Kidney capillary endothelial cell (primary cell): Measurements from ENCODE around the gene DNM3.

Experiments used
- DNase-seq: peaks from one replicate; pipeline ENCODE4 v3.0.0-alpha.2; 2018; ENCODE audit warnings: low spot score

The DNM3 gene

GRCh38 chr1:172397221-172397620, 555.9 kb downstream of the DNM3 start:
- DNase-seq, result no peak

- no peak for DNase-seq
These were observed 556.3 kb downstream of the DNM3 start for GRCh38 chr1:172397633-172398032.

- DNase-seq, result no peak
These were observed 556.9 kb downstream of the DNM3 start for GRCh38 chr1:172398193-172398592.

- DNase-seq, result peak; percentile 92
These were observed 557.9 kb downstream of the DNM3 start for GRCh38 chr1:172398970-172399755.

DNA sequence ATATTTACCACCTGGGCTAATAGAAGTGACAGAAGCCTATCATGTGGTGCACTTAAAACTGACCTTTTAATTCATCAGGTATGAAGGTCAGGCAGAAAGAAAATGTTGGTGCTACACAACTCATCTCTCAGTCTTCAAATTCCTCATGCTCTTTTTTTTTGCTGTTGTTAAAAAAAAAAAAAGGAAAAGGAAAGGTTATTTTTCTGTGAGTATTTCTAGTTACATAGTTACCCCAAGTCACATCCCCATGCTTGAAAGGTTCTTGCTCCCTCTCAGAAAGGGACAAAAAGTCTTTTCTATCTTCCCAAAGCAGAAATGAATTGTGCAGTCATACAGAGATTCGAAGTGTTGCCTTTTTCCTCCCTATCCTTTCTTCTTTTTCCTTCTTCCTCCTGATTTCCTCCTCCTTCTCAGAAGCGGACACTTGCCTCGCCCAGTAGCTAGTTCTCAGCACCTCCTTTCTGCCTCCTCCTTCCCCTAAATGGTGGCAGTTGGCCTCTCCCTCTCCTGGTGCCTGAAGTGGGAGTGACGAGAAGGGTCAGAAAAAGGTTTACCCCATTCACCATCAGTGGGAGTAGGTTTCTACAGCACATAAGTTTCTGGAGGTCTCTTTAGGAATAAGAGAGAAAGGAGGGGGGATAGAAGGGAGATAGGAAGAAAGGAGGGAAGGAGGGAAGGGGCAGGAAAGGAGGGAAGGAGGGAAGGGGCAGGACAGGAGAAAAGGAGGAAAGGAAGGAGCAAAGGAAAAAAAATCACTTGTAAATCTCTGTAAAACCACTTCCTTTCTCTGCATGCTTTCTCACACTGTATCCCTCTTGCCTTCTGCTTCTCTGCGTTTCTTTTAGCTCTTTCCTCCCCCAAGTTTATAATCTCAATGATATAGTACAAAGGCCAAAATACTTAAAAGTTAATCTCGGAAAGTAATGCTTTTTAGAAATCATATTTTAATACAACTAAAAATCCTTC, 558.7 kb downstream of the DNM3 start:
- DNase-seq, result no peak

DNA sequence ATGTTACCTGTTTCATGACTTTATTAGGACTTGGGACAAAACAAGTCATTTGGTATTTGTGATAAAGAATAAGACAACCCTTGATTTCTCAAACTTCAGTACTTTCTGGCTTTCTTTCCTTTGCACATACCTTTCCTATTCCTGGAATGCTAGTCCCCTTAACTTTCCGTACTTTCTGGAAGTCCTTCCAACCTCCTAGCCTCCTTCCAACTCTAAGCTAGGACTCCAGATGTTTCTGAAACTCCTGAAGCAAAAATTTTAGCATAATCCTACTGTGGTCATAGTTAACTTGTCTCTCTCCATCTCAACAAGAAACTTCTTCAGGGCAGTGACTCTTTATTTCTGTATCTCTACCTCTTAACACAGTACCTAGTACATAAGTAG, 559.4 kb downstream of the DNM3 start:
- DNase-seq, result no peak

- DNase-seq, result no peak
These were observed 560.2 kb downstream of the DNM3 start for GRCh38 chr1:172401477-172401876.

GRCh38 chr1:172401892-172402291, 560.6 kb downstream of the DNM3 start:
- no peak for DNase-seq

DNA sequence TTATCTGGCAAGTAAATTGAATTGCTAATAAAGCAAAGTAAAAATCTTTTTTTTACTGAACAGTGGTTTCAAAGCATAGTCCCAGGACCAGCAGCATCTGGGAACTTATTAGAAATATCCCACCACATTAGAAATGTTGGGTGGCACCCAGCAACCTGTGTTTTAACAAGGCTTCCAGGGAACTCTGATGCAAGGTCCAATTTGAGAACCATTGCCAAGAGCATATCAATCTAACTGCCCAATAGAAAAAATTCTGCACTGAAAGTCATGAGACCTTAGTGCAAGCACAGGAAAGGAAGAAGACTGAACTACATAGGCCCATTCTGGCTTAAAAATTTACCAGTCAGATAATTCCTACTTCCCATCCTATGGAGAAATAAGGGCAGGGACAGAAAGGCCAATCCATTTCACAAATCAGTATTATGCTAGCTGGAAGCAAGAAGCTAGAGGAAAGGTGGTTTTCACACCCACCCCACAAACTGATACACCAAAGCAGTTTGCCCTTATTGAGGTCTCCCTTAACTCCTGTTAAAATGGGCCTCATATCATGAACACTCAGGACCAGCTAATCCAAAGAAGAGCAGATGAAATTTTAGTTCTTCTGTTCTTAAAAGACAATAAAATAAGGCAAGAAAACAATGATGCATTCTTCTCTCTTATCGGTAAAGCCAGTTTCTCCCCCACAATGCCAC, 561.7 kb downstream of the DNM3 start:
- no peak for DNase-seq

DNA sequence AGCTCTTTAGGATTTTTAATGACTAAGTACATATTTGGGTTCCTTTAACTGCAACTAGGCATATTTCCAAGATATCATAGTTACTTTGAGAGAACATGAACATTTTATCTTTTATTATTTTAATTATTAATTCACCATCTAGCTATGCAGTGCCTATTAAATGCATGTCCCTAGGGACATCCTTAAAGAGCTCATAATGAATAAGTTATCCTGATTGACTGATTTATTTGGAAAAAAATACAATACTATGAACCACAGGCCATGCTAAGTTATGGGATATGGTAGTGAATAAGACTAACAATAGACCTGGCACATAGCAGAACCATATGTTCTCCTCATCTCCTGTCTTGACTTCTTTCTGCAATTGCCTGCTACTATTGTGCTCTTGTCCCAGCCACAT, 562.8 kb downstream of the DNM3 start:
- no peak for DNase-seq

DNA sequence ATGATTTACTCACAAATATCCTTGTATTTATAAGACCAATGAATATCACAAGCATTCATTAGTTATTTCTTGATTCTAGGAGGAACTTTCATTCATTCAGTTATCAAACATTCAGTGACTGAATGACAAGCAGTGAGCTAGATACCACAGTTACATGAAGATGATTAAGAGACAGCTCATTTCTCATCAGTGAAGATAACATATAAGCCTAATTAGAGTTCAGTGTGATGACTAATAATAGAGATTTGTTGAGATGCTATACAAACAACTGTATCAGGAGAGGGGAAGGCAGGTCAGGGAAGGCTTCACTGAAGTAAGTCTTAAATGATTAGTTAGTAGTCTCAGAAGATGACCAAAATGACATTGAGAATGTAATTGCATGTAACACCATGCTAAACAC, 564.6 kb downstream of the DNM3 start:
- no peak for DNase-seq

- DNase-seq, result no peak
These were observed 565.7 kb downstream of the DNM3 start for GRCh38 chr1:172406968-172407367.

GRCh38 chr1:172408958-172409357, 567.7 kb downstream of the DNM3 start:
- no peak for DNase-seq

GRCh38 chr1:172410027-172410426, 568.7 kb downstream of the DNM3 start:
- no peak for DNase-seq

- no peak for DNase-seq
These were observed 570.6 kb downstream of the DNM3 start for GRCh38 chr1:172411791-172412338.

GRCh38 chr1:172414331-172414730, 573.0 kb downstream of the DNM3 start:
- DNase-seq, result no peak

DNA sequence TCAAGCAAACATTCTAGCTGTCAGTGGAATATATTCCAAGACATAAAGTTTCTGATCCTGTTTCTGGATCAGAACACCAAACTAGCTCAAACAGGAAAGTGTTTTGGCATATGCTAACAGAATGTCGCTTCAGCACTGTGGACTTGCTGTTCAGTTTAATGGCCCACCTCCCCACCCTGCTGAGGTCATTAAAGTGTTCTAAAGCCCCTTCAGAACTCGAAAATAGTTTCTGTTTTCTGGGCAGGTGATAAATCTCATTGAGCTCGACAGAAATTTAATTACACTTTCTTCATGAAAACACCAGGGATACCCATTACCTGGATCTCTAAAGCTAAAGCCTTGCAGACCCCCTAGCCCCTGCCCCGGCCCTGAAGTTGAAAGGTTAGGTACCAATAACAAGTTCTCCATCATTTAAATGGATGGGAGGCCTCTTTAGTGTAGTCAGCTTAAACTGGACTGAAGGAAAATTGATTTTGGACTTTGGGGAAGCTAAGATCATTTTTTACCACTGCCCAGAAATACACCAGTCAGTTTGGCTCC, 575.3 kb downstream of the DNM3 start:
- no peak for DNase-seq

GRCh38 chr1:172417557-172417956, 576.3 kb downstream of the DNM3 start:
- no peak for DNase-seq

DNA sequence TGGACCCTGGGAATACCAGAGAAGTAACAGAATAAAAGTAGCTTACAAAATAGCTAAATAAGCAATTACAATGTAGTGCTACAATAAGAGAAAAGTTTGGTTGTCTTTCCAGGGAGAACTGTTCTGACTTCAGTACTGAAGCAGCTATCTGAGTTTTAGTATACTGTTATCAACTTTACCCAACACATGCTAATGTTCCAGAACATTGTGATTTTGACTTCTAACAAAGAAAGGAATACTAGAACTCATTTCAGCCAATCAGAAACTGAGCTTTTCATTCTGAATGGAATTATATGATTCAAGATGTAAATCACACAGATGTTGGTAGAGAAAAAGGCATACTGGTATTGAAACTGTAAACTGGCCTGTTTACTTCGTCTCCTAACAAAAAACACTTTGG, 579.1 kb downstream of the DNM3 start, which contains the start of gene C1orf105:
Gene C1orf105, plus strand, starts transcription at position 301 of the 400 bp plus-strand sequence. CDS start 201 bp downstream, outside the sequence.
- no peak for DNase-seq

GRCh38 chr1:172421974-172422604, 580.8 kb downstream of the DNM3 start:
- no peak for DNase-seq

GRCh38 chr1:172423336-172423735, 582.0 kb downstream of the DNM3 start:
- no peak for DNase-seq
